ENCODE data around the gene PPFIA2.

- no peak for TF ChIP-seq CTCF (IDR thresholded peaks at IDR 0.05)
- TF ChIP-seq POLR2A (IDR thresholded peaks at IDR 0.05): no peak
Observed at GRCh38 chr12:81253360-81253759, 505.8 kb downstream of the PPFIA2 start.

Measured in lower leg skin (tissue), 3 donors.